Epithelial cell of esophagus (primary cell): ENCODE measurements around the gene ATXN10.
"Not testable (repeated sequence)": the region's sequence is repeated elsewhere in the genome, so short reads cannot be mapped to it uniquely, and the experiment has no call there.

Source experiments
- DNase-seq: peaks from one replicate; pipeline ENCODE4 v3.0.0; 2010; ENCODE audit warnings: low read depth
- H3K4me3 ChIP-seq: 2 replicates; pipeline ENCODE4 v1.5.1; 2011; ENCODE audit warnings: mild to moderate bottlenecking, low read length, control low read depth
- TF ChIP-seq, protein P1 (sequence below): IDR thresholded peaks from 2 replicates; pipeline ENCODE4 v1.5.1; 2011; ENCODE audit warnings: low read depth, mild to moderate bottlenecking, low read length, control low read depth, inconsistent platforms; ENCODE audit not compliant: insufficient read depth; ENCODE audit errors: missing control alignments

The ATXN10 gene

DNA sequence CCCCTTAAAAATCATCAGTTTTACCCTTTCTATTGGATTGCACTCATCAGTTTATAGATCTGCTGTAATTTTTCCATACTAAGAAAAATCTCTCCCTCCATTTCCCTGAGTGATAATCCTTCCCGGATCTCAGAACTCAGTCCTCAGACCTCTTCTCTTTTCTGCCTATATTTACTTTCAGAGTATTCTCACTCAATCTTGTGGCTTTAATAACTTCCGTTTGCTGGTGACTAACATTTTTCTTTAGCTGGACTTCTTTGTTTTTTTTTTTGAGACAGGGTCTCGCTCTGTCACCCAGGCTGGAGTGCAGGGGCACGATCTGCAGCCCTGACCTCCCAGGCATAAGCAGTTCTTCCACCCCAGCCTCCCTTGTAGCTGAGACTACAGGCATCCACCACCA lies 10.4 kb downstream of the ATXN10 start:
- no peak overlapping the region for H3K4me3 ChIP-seq
- DNase-seq = no peak
- TF ChIP-seq, protein P1, sequence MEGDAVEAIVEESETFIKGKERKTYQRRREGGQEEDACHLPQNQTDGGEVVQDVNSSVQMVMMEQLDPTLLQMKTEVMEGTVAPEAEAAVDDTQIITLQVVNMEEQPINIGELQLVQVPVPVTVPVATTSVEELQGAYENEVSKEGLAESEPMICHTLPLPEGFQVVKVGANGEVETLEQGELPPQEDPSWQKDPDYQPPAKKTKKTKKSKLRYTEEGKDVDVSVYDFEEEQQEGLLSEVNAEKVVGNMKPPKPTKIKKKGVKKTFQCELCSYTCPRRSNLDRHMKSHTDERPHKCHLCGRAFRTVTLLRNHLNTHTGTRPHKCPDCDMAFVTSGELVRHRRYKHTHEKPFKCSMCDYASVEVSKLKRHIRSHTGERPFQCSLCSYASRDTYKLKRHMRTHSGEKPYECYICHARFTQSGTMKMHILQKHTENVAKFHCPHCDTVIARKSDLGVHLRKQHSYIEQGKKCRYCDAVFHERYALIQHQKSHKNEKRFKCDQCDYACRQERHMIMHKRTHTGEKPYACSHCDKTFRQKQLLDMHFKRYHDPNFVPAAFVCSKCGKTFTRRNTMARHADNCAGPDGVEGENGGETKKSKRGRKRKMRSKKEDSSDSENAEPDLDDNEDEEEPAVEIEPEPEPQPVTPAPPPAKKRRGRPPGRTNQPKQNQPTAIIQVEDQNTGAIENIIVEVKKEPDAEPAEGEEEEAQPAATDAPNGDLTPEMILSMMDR = no peak

DNA sequence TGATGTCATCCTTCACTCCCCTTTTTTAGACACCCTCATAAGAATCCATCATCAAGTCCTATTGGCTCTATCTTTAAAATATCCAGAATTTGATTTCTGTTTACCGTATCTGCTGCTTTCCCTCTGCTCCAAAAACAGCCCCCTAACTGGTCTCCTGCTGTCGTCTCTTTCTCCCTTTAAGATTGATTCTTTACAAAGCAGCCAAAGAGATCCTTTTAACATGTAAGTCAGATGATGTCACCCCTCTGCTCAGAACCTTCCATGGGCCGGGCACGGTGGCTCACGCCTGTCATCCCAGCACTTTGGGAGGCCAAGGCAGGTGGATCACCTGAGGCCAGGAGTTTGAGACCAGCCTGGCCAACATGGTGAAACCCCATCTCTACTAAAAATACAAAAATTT lies 11.1 kb downstream of the ATXN10 start:
- H3K4me3 ChIP-seq = not testable (repeated sequence)

DNA sequence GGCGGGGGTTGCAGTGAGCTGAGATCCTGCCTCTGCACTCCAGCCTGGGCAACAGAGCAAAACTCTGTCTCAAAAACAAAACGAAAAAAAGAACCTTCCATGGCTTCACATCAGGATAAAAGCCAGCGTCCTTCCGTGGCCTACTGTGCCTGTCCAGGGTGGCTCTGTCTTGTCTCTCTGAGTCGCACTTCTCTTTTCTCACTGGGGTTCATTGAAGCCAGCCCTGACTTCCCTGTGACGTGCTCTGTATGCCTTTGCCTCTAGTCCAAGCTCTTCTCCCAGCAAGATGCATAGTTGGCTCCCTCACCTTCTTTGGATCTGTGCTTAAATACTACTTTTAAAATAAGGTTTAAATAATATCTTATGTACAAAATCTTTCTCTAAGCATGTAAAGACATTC lies 11.6 kb downstream of the ATXN10 start:
- no peak overlapping the region for H3K4me3 ChIP-seq
- TF ChIP-seq, protein P1 = no peak
- no peak for DNase-seq

More for the DNA sequence above, 11.1 kb downstream of the ATXN10 start:
- DNase-seq = not testable (repeated sequence)

DNA sequence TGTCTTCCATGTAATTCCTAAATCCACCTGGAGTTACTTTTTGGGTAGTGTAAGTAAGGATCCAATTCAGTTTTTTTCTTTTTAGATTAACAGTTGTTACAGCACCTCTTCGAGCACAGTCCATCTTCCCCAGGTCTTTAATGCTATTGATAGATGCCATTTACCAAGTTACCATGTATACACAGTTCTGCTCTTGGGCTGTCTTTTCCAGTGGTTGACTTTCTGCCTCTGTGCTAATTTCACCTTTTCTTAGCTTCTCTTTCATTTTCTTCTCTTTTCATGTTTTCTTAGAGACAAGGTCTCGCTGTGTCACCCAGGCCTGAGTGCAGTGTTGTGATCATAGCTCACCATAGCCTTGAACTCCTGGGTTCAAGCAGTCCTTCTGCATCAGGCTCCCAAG lies 12.0 kb downstream of the ATXN10 start:
- TF ChIP-seq, protein P1 = no peak
- no peak for DNase-seq
- no peak overlapping the region for H3K4me3 ChIP-seq

DNA sequence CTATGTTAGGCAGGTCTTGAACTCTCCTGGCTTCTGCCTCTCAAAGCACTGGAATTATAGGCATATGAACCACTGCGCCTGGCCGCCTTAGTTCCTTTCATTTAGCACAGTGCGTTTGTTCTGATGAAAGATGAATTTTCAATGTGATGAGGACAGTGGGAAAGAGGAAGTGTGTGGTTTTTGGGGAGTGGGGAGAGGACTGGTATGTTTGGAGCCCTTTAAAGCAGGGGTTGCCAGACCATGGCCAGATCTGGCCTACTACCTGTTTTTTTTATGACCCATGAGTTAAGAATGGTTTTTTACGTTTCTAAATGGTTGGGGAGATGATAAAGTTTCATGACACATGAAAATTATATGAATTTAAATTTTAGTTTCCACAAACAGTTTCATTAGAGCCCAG lies 12.5 kb downstream of the ATXN10 start:
- no peak overlapping the region for H3K4me3 ChIP-seq
- no peak for DNase-seq
- TF ChIP-seq, protein P1 = no peak

DNA sequence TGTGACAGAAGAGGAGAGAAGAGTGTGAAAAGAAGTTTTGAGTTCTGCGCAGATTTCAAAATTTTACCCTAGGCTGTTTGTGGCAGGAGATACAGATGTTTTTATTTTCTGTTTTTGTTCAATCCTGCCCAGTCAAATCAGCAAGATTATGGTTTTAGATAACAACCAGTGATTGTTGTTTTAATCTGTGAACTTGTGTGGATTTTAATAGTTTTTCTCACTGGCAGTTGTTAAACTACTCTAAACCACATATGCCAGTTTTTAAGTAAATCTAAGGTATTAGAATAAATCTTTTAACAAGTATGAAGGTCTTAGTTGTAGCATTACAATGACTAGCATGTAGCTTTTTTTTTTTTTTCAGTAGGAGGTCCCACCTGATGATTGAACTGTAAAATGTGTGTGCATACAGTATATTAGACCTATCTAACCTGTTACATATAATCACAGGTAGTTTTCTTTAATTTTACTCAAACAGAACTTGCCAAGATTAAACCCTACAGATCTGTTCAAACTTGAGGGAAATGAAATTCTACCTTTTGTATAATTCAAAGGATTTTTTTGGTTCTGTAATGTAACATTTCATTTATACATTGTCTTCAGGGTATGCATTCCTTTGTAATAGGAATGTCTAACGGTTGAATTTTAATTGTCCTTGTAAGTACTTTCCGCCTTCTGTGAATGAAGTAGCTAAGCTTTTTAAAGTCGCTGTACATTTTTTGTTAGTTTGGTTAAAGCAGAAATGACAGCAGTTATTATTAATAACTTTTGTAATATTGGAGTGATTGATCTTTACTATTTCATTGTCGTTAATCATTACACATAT lies 13.3 kb downstream of the ATXN10 start:
- H3K4me3 ChIP-seq = no peak overlapping the region
- no peak for DNase-seq
- TF ChIP-seq, protein P1 = no peak

DNA sequence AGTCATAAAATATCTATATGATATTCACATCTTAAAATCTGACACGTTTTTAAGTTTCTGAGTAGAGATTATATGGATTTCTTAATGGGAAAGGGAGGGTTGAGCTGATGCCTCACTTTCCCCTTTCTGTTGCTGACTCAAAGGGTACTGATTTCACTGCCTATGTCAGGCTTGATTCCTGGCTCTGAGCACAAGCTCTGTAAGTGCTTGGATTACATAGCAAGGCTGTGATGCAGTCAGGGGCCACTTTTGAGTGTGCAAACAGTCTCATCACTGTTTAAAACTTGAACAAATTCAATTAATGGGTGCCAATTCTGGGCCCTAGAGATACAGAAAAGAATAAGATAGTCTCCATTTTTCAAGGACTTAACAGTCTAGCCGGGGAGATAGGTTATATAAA lies 14.4 kb downstream of the ATXN10 start:
- no peak overlapping the region for H3K4me3 ChIP-seq
- DNase-seq = no peak
- TF ChIP-seq, protein P1 = no peak

DNA sequence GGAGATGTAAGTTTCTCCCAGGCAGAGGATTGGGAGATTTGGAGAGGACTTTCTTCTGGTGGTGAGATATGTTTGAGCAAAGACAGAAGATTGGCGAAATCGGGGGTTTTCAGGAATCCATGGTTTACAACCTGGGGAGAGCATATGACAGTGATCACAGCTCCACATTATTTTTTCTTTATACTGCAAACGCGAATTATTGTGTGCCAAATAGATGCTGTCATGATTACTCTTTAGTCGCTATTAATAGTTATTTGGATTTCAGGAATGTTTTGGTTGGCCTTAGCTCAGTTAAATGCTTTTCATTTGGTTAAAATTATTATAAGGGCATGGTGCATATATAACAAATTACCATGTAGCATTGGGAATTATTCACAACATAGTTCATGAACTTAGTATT lies 15.2 kb downstream of the ATXN10 start:
- TF ChIP-seq, protein P1 = no peak
- DNase-seq = no peak
- H3K4me3 ChIP-seq = no peak overlapping the region
